HL-60 (cell line): Measurements from ENCODE around the gene MZF1.

Experiments used
- POLR2AphosphoS5 ChIP-seq: IDR thresholded peaks from 2 replicates; pipeline ENCODE4 v1.6.1; 2012; ENCODE audit warnings: low read depth
- SPI1 ChIP-seq: IDR thresholded peaks from 2 replicates; pipeline ENCODE4 v1.6.1; 2012; ENCODE audit warnings: low read depth, mild to moderate bottlenecking, borderline replicate concordance
- TF ChIP-seq, protein P1 (sequence below): IDR thresholded peaks from one replicate; pipeline ENCODE4 v1.5.1; 2011; ENCODE audit warnings: low read length, control low read depth, inconsistent platforms; ENCODE audit not compliant: insufficient read depth
- TF ChIP-seq, protein P2 (sequence below): IDR thresholded peaks from 2 replicates; pipeline ENCODE4 v1.6.1; 2012; ENCODE audit warnings: low read depth; ENCODE audit not compliant: insufficient replicate concordance

DNA sequence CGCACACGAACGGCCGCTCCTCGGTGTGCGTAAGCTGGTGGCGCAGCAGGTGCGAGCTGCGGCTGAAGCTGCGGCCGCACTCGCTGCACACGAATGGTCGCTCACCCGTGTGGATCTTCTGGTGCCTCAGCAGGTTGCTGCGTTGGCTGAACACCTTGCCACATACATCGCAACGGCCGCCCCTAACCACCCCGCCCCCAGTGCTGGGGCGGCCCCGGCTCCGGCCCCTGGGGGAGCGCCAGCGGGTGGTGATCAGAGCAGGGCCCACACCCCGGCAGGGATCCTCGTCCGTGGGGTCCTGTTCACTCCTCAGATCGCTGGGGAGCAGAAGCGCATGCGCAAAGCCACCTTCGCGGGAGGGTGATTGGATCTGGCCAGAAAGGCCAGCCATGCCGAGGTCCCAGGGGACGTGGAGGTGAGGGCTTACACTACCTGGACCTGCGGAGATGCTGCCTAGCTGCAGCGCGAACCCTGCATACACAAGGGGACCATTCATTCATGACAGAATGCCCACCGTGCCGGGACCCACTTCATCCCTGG lies 10.0 kb downstream of the MZF1 start:
- no peak; the same call in 1 of the 2 replicates for TF ChIP-seq POLR2AphosphoS5
- TF ChIP-seq, protein P1, sequence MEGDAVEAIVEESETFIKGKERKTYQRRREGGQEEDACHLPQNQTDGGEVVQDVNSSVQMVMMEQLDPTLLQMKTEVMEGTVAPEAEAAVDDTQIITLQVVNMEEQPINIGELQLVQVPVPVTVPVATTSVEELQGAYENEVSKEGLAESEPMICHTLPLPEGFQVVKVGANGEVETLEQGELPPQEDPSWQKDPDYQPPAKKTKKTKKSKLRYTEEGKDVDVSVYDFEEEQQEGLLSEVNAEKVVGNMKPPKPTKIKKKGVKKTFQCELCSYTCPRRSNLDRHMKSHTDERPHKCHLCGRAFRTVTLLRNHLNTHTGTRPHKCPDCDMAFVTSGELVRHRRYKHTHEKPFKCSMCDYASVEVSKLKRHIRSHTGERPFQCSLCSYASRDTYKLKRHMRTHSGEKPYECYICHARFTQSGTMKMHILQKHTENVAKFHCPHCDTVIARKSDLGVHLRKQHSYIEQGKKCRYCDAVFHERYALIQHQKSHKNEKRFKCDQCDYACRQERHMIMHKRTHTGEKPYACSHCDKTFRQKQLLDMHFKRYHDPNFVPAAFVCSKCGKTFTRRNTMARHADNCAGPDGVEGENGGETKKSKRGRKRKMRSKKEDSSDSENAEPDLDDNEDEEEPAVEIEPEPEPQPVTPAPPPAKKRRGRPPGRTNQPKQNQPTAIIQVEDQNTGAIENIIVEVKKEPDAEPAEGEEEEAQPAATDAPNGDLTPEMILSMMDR = no peak
- no peak for TF ChIP-seq SPI1
- TF ChIP-seq, protein P2, sequence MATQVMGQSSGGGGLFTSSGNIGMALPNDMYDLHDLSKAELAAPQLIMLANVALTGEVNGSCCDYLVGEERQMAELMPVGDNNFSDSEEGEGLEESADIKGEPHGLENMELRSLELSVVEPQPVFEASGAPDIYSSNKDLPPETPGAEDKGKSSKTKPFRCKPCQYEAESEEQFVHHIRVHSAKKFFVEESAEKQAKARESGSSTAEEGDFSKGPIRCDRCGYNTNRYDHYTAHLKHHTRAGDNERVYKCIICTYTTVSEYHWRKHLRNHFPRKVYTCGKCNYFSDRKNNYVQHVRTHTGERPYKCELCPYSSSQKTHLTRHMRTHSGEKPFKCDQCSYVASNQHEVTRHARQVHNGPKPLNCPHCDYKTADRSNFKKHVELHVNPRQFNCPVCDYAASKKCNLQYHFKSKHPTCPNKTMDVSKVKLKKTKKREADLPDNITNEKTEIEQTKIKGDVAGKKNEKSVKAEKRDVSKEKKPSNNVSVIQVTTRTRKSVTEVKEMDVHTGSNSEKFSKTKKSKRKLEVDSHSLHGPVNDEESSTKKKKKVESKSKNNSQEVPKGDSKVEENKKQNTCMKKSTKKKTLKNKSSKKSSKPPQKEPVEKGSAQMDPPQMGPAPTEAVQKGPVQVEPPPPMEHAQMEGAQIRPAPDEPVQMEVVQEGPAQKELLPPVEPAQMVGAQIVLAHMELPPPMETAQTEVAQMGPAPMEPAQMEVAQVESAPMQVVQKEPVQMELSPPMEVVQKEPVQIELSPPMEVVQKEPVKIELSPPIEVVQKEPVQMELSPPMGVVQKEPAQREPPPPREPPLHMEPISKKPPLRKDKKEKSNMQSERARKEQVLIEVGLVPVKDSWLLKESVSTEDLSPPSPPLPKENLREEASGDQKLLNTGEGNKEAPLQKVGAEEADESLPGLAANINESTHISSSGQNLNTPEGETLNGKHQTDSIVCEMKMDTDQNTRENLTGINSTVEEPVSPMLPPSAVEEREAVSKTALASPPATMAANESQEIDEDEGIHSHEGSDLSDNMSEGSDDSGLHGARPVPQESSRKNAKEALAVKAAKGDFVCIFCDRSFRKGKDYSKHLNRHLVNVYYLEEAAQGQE = no peak
